HEK293 (cell line): ENCODE measurements around the gene ZNF408.

ENCODE experiments used
- CTCF ChIA-PET: fragments of 350-600 bp; formaldehyde crosslinking; extraction: SDS; loops from one replicate; lab custom pipeline; 2021; ENCODE audit warnings: antibody characterized with exemption; lab: Yijun Ruan, JAX
- POLR2A ChIA-PET: fragments of 300-600 bp; formaldehyde crosslinking; extraction: SDS; loops from one replicate; lab custom pipeline; 2020; ENCODE audit warnings: antibody characterized with exemption, inconsistent platforms; lab: Yijun Ruan, JAX
- H3K27ac ChIP-seq: fragments of 200-500 bp; sonication (Bioruptor generic); 2 replicates; pipeline ENCODE4 v1.5.1; 2014; ENCODE audit warnings: low read depth, low read length, control low read depth, inconsistent platforms; ENCODE audit errors: extremely low read depth
- H3K36me3 ChIP-seq, 2 experiments: fragments of 200-500 bp in 1 of 2; sonication (Bioruptor generic) in 1 of 2; 1 replicate in 1 of 2; 2 replicates in 1 of 2; pipeline ENCODE4 v1.5.1; 2014 to 2017; ENCODE audit warnings: inconsistent platforms in 2 of 2, low read length in 2 of 2; ENCODE audit not compliant: control insufficient read depth in 2 of 2, insufficient read depth in 1 of 2
- H3K4me1 ChIP-seq: fragments of 200-500 bp; sonication (Bioruptor generic); 2 replicates; pipeline ENCODE4 v1.5.1; 2014; ENCODE audit warnings: mild to moderate bottlenecking, low read length, inconsistent platforms; ENCODE audit not compliant: control insufficient read depth, insufficient read depth
- H3K4me3 ChIP-seq: 2 replicates; pipeline ENCODE4 v1.5.1; 2011; ENCODE audit warnings: low read depth, mild to moderate bottlenecking, control low read depth, low read length, moderate library complexity
- H3K9me3 ChIP-seq: fragments of 200-500 bp; sonication (Bioruptor generic); 2 replicates; pipeline ENCODE4 v1.5.1; 2014; ENCODE audit warnings: low read depth, low read length, inconsistent platforms; ENCODE audit not compliant: control insufficient read depth, insufficient read depth
- EGR2 ChIP-seq: fragments of 450-650 bp; formaldehyde crosslinking; IDR thresholded peaks from 2 replicates; pipeline ENCODE4 v1.5.1; 2016; ENCODE audit warnings: low read depth, missing biosample characterization, missing genetic modification characterization
- MEIS1 ChIP-seq: sonication (generic); formaldehyde crosslinking; IDR thresholded peaks from 2 replicates; pipeline ENCODE4 v1.8.1; 2022; ENCODE audit warnings: missing genetic modification reagents, mild to moderate bottlenecking, borderline replicate concordance
- WT1 ChIP-seq: fragments of 450-650 bp; formaldehyde crosslinking; IDR thresholded peaks from 2 replicates; pipeline ENCODE4 v1.5.1; 2016; ENCODE audit warnings: missing biosample characterization, missing genetic modification characterization
- ZNF121 ChIP-seq: fragments of 450-650 bp; formaldehyde crosslinking; IDR thresholded peaks from 2 replicates; pipeline ENCODE4 v1.5.1; 2016; ENCODE audit warnings: missing biosample characterization, missing genetic modification characterization
- ZNF146 ChIP-seq: fragments of 450-650 bp; formaldehyde crosslinking; IDR thresholded peaks from 2 replicates; pipeline ENCODE4 v1.5.1; 2016; ENCODE audit warnings: missing biosample characterization, missing genetic modification characterization
- ZNF174 ChIP-seq: fragments of 450-650 bp; formaldehyde crosslinking; IDR thresholded peaks from 2 replicates; pipeline ENCODE4 v1.5.0; 2017; ENCODE audit warnings: missing biosample characterization, mild to moderate bottlenecking, missing genetic modification characterization
- ZNF2 ChIP-seq: fragments of 450-650 bp; formaldehyde crosslinking; IDR thresholded peaks from 2 replicates; pipeline ENCODE4 v1.5.1; 2016; ENCODE audit warnings: missing biosample characterization, missing genetic modification characterization
- ZNF223 ChIP-seq: fragments of 450-650 bp; formaldehyde crosslinking; IDR thresholded peaks from 2 replicates; pipeline ENCODE4 v1.5.1; 2016; ENCODE audit warnings: missing biosample characterization, missing genetic modification characterization
- ZNF23 ChIP-seq: fragments of 450-650 bp; formaldehyde crosslinking; IDR thresholded peaks from 2 replicates; pipeline ENCODE4 v1.5.1; 2016; ENCODE audit warnings: missing biosample characterization, missing genetic modification characterization, borderline replicate concordance
- ZNF341 ChIP-seq: fragments of 450-650 bp; formaldehyde crosslinking; IDR thresholded peaks from 2 replicates; pipeline ENCODE4; 2016; ENCODE audit warnings: low read depth, missing biosample characterization, missing genetic modification characterization
- ZNF48 ChIP-seq: fragments of 450-650 bp; formaldehyde crosslinking; IDR thresholded peaks from 2 replicates; pipeline ENCODE4 v1.5.1; 2016; ENCODE audit warnings: missing biosample characterization, missing genetic modification characterization
- ZNF624 ChIP-seq: fragments of 450-650 bp; formaldehyde crosslinking; IDR thresholded peaks from 2 replicates; pipeline ENCODE4 v1.5.1; 2017; ENCODE audit warnings: missing biosample characterization, missing genetic modification characterization
- ZNF658 ChIP-seq: fragments of 450-650 bp; formaldehyde crosslinking; IDR thresholded peaks from 2 replicates; pipeline ENCODE4; 2016; ENCODE audit warnings: missing biosample characterization, missing genetic modification characterization
- ZNF701 ChIP-seq: fragments of 450-650 bp; formaldehyde crosslinking; IDR thresholded peaks from 2 replicates; pipeline ENCODE4 v1.5.1; 2016; ENCODE audit warnings: missing biosample characterization, missing genetic modification characterization
- ZSCAN30 ChIP-seq: fragments of 450-650 bp; IDR thresholded peaks from 2 replicates; pipeline ENCODE4 v1.5.1; 2018; ENCODE audit warnings: missing biosample characterization, mild to moderate bottlenecking, missing genetic modification characterization, moderate library complexity
- TF ChIP-seq, protein P1 (sequence below): sonication (generic); formaldehyde crosslinking; IDR thresholded peaks from 2 replicates; pipeline ENCODE4 v1.8.1; 2022; ENCODE audit warnings: mild to moderate bottlenecking, moderate library complexity, missing genetic modification reagents
- TF ChIP-seq, protein P2 (sequence below): fragments of 450-650 bp; formaldehyde crosslinking; IDR thresholded peaks from 2 replicates; pipeline ENCODE4 v1.5.1; 2017; ENCODE audit warnings: missing biosample characterization, missing genetic modification characterization
- TF ChIP-seq, protein P3 (sequence below): fragments of 450-650 bp; formaldehyde crosslinking; IDR thresholded peaks from 2 replicates; pipeline ENCODE4 v1.5.1; 2017; ENCODE audit warnings: missing biosample characterization, mild to moderate bottlenecking, missing genetic modification characterization, moderate library complexity
- TF ChIP-seq, protein P4 (sequence below): fragments of 450-650 bp; formaldehyde crosslinking; IDR thresholded peaks from 2 replicates; pipeline ENCODE4 v1.5.1; 2016; ENCODE audit warnings: missing biosample characterization, missing genetic modification characterization
- TF ChIP-seq, protein P5 (sequence below): fragments of 450-650 bp; formaldehyde crosslinking; IDR thresholded peaks from 2 replicates; pipeline ENCODE4 v1.5.1; 2016; ENCODE audit warnings: missing biosample characterization, missing genetic modification characterization, borderline replicate concordance

Gene ZNF408

DNA sequence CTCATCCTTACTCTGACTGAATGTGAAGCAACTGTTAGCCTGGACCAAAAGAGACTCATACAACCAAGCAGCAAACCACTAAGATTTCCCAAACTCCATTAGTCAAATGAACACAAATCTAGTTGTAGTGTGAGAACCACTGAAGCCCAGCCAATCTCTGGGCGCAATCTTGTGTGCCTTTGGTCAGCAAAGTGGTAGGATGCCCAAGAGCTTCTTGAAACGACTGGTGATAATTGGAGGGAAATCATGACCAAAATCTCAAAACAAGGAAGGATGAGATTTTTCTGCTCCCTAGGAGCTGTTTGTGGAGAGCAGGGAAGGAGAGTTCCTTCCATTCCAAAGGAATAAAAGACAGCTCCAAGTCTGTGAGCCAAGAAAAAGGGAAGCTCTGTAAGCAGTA is 42.2 kb downstream of the ZNF408 start:
- H3K4me1 ChIP-seq: no peaks in the 10 kb centered on the region
- POLR2A ChIA-PET: no interaction called here
- no peak overlapping the region for H3K4me3 ChIP-seq
- H3K9me3 ChIP-seq: no peaks in the 10 kb centered on the region
- H3K36me3 ChIP-seq: peaks cover 7 to 74% of the 10 kb centered on the region in 2 experiments; a peak in 2 of 3 replicates
- H3K27ac ChIP-seq: no peak overlapping the region
- CTCF ChIA-PET: interaction anchor here (0.6 kb wide), 1 partner anchor 41 kb away, joined by 3 read pairs; no protein-coding TSS in a partner anchor
- TF ChIP-seq, protein P1, sequence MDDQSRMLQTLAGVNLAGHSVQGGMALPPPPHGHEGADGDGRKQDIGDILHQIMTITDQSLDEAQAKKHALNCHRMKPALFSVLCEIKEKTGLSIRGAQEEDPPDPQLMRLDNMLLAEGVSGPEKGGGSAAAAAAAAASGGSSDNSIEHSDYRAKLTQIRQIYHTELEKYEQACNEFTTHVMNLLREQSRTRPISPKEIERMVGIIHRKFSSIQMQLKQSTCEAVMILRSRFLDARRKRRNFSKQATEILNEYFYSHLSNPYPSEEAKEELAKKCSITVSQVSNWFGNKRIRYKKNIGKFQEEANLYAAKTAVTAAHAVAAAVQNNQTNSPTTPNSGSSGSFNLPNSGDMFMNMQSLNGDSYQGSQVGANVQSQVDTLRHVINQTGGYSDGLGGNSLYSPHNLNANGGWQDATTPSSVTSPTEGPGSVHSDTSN (CRISPR knock-in tag): no peak

DNA sequence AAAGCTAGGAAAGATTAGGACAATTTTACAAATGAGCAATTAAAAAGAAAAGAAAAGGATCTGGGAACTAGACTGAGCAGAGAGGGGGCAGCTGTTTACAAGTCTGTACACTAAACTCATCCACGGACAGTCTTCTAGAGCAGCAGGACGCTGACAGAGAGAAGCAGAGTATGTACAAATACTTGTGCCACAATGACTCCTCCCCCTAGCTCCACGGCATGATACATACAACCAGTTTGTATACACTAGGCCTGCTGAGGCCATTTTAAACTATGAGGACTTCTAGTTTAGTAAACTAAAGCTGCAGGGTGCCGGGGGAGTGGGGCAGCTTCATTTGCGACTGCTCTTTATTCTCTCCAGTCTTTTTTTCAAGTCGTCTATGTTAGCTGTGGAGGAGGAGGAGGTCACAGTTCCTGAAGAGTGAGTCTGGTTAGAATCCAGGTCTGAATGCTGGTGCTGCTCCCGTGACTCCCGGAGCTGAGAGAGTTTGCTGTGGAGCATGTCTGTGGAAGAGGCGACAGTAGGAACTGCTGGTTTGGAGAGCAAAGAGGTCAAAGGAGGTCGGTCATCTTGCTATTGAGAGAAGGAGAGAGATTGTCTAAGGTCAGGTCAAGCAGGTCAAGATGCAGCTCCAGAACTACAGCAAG is 43.0 kb downstream of the ZNF408 start:
- Histone ChIP-seq H3K36me3 (peaks cover 9 to 79% of the 10 kb centered on the region in 2 experiments; a peak in 2 of 3 replicates), H3K4me3 (no peak overlapping the region), H3K27ac (no peak overlapping the region), H3K9me3 (no peaks in the 10 kb centered on the region), H3K4me1 (no peaks in the 10 kb centered on the region)
- ChIA-PET CTCF (interaction anchor here (0.6 kb wide), 1 partner anchor 40 kb away, joined by 3 read pairs; no protein-coding TSS in a partner anchor), POLR2A (no interaction called here)
- TF ChIP-seq ZNF121 (tag by site-specific recombination) (no peak), ZNF23 (tag by site-specific recombination) (no peak), ZSCAN30 (tag by site-specific recombination) (no peak)

DNA sequence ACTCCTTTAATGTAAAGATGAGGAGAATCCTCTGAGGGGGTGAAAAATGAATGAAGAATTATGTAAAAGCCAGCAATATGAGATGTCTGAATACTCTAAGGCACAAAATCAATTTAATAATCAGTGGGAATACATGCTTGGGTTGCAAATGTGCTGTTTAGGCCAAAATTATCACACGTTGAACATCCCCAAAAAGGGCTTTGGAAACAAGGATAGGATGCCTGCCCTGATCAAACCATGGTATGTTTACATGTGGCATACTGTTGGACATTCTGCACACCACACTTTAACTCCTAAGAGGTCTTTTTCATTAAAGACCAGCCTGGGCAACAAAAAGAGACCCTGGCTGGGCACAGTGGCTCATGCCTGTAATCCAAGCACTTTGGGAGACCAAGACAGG is 44.5 kb downstream of the ZNF408 start:
- CTCF ChIA-PET: no interaction called here

More for the DNA sequence above, 44.5 kb downstream of the ZNF408 start:
- H3K4me3 ChIP-seq: no peak overlapping the region
- peaks cover 14 to 87% of the 10 kb centered on the region in 2 experiments; a peak in 2 of 3 replicates for H3K36me3 ChIP-seq
- no peak for TF ChIP-seq ZNF2 (tag by site-specific recombination)
- TF ChIP-seq, protein P2, sequence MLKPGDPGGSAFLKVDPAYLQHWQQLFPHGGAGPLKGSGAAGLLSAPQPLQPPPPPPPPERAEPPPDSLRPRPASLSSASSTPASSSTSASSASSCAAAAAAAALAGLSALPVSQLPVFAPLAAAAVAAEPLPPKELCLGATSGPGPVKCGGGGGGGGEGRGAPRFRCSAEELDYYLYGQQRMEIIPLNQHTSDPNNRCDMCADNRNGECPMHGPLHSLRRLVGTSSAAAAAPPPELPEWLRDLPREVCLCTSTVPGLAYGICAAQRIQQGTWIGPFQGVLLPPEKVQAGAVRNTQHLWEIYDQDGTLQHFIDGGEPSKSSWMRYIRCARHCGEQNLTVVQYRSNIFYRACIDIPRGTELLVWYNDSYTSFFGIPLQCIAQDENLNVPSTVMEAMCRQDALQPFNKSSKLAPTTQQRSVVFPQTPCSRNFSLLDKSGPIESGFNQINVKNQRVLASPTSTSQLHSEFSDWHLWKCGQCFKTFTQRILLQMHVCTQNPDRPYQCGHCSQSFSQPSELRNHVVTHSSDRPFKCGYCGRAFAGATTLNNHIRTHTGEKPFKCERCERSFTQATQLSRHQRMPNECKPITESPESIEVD (tag by site-specific recombination): no peak
- TF ChIP-seq, protein P3, sequence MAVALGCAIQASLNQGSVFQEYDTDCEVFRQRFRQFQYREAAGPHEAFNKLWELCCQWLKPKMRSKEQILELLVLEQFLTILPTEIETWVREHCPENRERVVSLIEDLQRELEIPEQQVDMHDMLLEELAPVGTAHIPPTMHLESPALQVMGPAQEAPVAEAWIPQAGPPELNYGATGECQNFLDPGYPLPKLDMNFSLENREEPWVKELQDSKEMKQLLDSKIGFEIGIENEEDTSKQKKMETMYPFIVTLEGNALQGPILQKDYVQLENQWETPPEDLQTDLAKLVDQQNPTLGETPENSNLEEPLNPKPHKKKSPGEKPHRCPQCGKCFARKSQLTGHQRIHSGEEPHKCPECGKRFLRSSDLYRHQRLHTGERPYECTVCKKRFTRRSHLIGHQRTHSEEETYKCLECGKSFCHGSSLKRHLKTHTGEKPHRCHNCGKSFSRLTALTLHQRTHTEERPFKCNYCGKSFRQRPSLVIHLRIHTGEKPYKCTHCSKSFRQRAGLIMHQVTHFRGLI (tag by site-specific recombination): no peak
- no peak for TF ChIP-seq WT1 (tag by site-specific recombination)
- no peak for TF ChIP-seq ZNF174 (tag by site-specific recombination)
- TF ChIP-seq ZNF658 (tag by site-specific recombination): no peak
- TF ChIP-seq ZNF223 (tag by site-specific recombination): no peak
- TF ChIP-seq ZNF48: no peak
- no peak for TF ChIP-seq ZNF701 (tag by site-specific recombination)
- no peak for TF ChIP-seq ZNF624
- TF ChIP-seq, protein P4, sequence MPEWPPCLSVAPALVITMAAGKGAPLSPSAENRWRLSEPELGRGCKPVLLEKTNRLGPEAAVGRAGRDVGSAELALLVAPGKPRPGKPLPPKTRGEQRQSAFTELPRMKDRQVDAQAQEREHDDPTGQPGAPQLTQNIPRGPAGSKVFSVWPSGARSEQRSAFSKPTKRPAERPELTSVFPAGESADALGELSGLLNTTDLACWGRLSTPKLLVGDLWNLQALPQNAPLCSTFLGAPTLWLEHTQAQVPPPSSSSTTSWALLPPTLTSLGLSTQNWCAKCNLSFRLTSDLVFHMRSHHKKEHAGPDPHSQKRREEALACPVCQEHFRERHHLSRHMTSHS (tag by site-specific recombination): no peak
- no peak for TF ChIP-seq ZNF146
- no peak for TF ChIP-seq ZNF341 (tag by site-specific recombination)
- TF ChIP-seq EGR2: no peak
- TF ChIP-seq, protein P5, sequence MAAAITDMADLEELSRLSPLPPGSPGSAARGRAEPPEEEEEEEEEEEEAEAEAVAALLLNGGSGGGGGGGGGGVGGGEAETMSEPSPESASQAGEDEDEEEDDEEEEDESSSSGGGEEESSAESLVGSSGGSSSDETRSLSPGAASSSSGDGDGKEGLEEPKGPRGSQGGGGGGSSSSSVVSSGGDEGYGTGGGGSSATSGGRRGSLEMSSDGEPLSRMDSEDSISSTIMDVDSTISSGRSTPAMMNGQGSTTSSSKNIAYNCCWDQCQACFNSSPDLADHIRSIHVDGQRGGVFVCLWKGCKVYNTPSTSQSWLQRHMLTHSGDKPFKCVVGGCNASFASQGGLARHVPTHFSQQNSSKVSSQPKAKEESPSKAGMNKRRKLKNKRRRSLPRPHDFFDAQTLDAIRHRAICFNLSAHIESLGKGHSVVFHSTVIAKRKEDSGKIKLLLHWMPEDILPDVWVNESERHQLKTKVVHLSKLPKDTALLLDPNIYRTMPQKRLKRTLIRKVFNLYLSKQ (tag by site-specific recombination): no peak
- no peak for TF ChIP-seq MEIS1 (CRISPR knock-in tag)
- POLR2A ChIA-PET: no interaction called here
- no peak overlapping the region for H3K27ac ChIP-seq
- H3K9me3 ChIP-seq: no peaks in the 10 kb centered on the region
- H3K4me1 ChIP-seq: no peaks in the 10 kb centered on the region
